Measurements from ENCODE around the gene GMCL1. TPM values are rescaled to one million over a fixed set of nuclear protein-coding genes. Genes with fewer than 3 reads are reported as not detected.

The GMCL1 gene
- total RNA-seq, 1 experiment from 2014 or later = 21.6 TPM

DNA sequence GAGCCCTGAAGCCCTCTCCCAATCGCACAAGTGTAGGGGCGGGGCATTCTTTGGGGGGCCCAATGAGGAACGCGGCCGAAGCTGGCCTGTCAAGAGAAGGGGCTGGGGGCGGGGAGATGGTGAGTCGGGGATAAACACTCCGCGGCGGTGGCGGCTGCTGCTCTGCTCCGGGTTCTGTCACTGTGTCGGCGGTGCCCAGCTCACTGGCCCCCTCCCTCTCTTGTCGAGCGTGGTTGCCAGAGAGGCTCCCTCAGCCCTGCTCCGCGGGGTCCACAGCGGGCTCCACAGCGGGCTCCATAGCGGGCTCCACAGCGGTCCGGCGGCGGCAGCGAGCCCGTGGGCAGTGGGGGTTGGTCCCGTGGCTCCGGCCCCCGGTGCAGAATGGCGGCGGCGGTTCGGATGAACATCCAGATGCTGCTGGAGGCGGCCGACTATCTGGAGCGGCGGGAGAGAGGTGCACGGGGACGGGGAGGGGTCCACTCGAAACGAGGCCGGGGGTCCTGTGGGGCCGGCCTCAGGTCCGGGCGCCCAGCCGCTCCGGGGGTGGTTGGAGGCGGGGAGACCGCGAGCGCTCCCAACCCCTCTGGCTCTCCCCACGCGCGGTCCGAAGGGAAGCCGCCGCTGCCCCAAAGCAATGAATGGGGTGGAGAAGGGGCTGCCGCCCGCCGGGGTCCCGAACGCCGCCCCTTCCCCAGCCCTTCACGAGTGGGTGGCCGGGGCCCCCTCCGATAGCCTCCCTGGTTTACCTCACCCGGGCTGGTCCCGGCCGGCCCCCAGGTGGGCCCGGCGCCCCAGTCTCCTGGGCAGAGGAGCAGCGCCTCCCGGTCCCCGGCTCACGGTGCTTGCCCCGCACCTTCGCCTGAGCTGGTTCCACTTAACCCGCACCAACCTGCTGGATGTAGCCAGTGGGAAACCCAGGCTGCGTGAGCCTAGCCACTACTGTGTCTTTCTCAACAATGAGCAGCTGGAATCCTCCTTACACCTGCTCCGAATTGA lies 85.8 kb downstream of the GMCL1 start, which contains the start of gene MXD1 (continued):
- TF ChIP-seq, protein P1, sequence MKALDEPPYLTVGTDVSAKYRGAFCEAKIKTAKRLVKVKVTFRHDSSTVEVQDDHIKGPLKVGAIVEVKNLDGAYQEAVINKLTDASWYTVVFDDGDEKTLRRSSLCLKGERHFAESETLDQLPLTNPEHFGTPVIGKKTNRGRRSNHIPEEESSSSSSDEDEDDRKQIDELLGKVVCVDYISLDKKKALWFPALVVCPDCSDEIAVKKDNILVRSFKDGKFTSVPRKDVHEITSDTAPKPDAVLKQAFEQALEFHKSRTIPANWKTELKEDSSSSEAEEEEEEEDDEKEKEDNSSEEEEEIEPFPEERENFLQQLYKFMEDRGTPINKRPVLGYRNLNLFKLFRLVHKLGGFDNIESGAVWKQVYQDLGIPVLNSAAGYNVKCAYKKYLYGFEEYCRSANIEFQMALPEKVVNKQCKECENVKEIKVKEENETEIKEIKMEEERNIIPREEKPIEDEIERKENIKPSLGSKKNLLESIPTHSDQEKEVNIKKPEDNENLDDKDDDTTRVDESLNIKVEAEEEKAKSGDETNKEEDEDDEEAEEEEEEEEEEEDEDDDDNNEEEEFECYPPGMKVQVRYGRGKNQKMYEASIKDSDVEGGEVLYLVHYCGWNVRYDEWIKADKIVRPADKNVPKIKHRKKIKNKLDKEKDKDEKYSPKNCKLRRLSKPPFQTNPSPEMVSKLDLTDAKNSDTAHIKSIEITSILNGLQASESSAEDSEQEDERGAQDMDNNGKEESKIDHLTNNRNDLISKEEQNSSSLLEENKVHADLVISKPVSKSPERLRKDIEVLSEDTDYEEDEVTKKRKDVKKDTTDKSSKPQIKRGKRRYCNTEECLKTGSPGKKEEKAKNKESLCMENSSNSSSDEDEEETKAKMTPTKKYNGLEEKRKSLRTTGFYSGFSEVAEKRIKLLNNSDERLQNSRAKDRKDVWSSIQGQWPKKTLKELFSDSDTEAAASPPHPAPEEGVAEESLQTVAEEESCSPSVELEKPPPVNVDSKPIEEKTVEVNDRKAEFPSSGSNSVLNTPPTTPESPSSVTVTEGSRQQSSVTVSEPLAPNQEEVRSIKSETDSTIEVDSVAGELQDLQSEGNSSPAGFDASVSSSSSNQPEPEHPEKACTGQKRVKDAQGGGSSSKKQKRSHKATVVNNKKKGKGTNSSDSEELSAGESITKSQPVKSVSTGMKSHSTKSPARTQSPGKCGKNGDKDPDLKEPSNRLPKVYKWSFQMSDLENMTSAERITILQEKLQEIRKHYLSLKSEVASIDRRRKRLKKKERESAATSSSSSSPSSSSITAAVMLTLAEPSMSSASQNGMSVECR (CRISPR knock-in tag; IDR thresholded peaks at IDR 0.05; ENCODE audit: borderline replicate concordance) = 0 out of 2 replicates have a peak, but pooled peaks have one; percentile 91
- no peak for TF ChIP-seq ZNF263 (CRISPR knock-in tag; IDR thresholded peaks at IDR 0.05; ENCODE audit: low read depth)
- TF ChIP-seq, protein P2, sequence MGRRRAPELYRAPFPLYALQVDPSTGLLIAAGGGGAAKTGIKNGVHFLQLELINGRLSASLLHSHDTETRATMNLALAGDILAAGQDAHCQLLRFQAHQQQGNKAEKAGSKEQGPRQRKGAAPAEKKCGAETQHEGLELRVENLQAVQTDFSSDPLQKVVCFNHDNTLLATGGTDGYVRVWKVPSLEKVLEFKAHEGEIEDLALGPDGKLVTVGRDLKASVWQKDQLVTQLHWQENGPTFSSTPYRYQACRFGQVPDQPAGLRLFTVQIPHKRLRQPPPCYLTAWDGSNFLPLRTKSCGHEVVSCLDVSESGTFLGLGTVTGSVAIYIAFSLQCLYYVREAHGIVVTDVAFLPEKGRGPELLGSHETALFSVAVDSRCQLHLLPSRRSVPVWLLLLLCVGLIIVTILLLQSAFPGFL (CRISPR knock-in tag; IDR thresholded peaks at IDR 0.05; ENCODE audit: borderline replicate concordance) = no peak
- no peak for TF ChIP-seq JUN (CRISPR knock-in tag; IDR thresholded peaks at IDR 0.05)
- TF ChIP-seq ATF1 (CRISPR knock-in tag; IDR thresholded peaks at IDR 0.05) = 0 out of 2 replicates have a peak, but pooled peaks have one; percentile 33

DNA sequence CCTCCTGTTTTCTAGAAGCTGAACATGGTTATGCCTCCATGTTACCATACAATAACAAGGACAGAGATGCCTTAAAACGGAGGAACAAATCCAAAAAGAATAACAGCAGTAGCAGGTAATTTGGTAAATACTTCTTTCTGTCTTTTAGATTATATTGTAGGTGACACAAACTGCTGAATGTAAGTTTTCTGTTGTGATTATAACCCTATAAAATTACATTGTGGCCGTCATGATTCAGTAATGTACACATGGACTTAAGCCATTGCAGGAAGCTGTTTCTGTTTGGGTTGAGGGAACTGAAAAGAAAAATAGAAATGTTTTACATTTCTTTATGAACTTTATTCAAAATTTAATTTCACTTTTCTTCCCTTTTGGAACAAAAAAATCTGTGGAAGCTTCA lies 86.6 kb downstream of the GMCL1 start:
- TF ChIP-seq, protein P3, sequence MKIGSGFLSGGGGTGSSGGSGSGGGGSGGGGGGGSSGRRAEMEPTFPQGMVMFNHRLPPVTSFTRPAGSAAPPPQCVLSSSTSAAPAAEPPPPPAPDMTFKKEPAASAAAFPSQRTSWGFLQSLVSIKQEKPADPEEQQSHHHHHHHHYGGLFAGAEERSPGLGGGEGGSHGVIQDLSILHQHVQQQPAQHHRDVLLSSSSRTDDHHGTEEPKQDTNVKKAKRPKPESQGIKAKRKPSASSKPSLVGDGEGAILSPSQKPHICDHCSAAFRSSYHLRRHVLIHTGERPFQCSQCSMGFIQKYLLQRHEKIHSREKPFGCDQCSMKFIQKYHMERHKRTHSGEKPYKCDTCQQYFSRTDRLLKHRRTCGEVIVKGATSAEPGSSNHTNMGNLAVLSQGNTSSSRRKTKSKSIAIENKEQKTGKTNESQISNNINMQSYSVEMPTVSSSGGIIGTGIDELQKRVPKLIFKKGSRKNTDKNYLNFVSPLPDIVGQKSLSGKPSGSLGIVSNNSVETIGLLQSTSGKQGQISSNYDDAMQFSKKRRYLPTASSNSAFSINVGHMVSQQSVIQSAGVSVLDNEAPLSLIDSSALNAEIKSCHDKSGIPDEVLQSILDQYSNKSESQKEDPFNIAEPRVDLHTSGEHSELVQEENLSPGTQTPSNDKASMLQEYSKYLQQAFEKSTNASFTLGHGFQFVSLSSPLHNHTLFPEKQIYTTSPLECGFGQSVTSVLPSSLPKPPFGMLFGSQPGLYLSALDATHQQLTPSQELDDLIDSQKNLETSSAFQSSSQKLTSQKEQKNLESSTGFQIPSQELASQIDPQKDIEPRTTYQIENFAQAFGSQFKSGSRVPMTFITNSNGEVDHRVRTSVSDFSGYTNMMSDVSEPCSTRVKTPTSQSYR (CRISPR knock-in tag; IDR thresholded peaks at IDR 0.05) = no peak
- TF ChIP-seq, protein P4, sequence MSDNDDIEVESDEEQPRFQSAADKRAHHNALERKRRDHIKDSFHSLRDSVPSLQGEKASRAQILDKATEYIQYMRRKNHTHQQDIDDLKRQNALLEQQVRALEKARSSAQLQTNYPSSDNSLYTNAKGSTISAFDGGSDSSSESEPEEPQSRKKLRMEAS (CRISPR knock-in tag; IDR thresholded peaks at IDR 0.05) = no peak
- TF ChIP-seq PRRX2 (CRISPR knock-in tag; IDR thresholded peaks at IDR 0.05) = no peak
- TF ChIP-seq FOXP1 (CRISPR knock-in tag; IDR thresholded peaks at IDR 0.05; ENCODE audit: borderline replicate concordance) = no peak
- TF ChIP-seq ZNF416 (CRISPR knock-in tag; IDR thresholded peaks at IDR 0.05) = no peak
- TF ChIP-seq, protein P5, sequence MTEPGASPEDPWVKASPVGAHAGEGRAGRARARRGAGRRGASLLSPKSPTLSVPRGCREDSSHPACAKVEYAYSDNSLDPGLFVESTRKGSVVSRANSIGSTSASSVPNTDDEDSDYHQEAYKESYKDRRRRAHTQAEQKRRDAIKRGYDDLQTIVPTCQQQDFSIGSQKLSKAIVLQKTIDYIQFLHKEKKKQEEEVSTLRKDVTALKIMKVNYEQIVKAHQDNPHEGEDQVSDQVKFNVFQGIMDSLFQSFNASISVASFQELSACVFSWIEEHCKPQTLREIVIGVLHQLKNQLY (CRISPR knock-in tag; IDR thresholded peaks at IDR 0.05) = no peak
- no peak for ATAC-seq
- ChIA-PET POLR2A (no interaction called here), CTCF (interaction anchor here (0.6 kb wide), 1 partner anchor 147 kb away, joined by 3 read pairs; no protein-coding TSS in a partner anchor)
- no peaks in the 10 kb centered on the region for H3K9me3 Mint-ChIP-seq
- H3K36me3 Mint-ChIP-seq = no peaks in the 10 kb centered on the region
- H3K27ac Mint-ChIP-seq = no peak overlapping the region
- H3K4me1 Mint-ChIP-seq = peaks cover 4% of the 10 kb centered on the region; the same call in 1 of the 2 replicates
- DNase-seq (ENCODE audit: low spot score) = no peak
- no peaks in the 10 kb centered on the region for H3K27me3 Mint-ChIP-seq (ENCODE audit: low read depth)
- H3K4me3 Mint-ChIP-seq = peak overlapping the region; percentile 61

DNA sequence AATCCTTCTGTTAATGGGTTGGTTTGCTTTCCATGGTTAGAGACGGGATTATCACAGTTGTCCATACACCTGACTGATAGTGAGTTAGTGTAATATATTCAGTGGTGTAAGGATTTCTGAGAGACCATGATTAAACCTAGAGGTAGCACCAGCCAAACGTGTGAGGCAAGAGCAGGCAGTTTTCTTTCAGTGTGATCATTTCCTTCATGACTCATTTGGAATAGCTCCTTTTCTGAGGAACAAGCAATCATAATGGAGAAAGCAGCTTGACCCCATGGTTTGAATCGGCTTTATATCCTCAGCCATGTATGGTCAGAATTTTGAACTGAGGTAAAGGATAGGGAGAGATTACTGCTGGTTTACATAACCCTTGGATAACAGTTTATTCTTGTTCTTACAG lies 88.4 kb downstream of the GMCL1 start:
- CTCF ChIA-PET = no interaction called here
- no peak for ATAC-seq
- no peaks in the 10 kb centered on the region for H3K27me3 Mint-ChIP-seq (ENCODE audit: low read depth)
- H3K27ac Mint-ChIP-seq = no peak overlapping the region
- no peaks in the 10 kb centered on the region for H3K9me3 Mint-ChIP-seq
- no peaks in the 10 kb centered on the region for H3K36me3 Mint-ChIP-seq
- H3K4me3 Mint-ChIP-seq = no peak overlapping the region
- POLR2A ChIA-PET = no interaction called here
- H3K4me1 Mint-ChIP-seq = peaks cover 4% of the 10 kb centered on the region; the same call in 1 of the 2 replicates
- DNase-seq (ENCODE audit: low spot score) = no peak
- TF ChIP-seq TP53 (CRISPR knock-in tag; IDR thresholded peaks at IDR 0.05) (no peak), ETV6 (CRISPR knock-in tag; IDR thresholded peaks at IDR 0.05) (no peak), GRHL2 (CRISPR knock-in tag; IDR thresholded peaks at IDR 0.05; ENCODE audit: insufficient replicate concordance, severe bottlenecking) (no peak)
- TF ChIP-seq, protein P6, sequence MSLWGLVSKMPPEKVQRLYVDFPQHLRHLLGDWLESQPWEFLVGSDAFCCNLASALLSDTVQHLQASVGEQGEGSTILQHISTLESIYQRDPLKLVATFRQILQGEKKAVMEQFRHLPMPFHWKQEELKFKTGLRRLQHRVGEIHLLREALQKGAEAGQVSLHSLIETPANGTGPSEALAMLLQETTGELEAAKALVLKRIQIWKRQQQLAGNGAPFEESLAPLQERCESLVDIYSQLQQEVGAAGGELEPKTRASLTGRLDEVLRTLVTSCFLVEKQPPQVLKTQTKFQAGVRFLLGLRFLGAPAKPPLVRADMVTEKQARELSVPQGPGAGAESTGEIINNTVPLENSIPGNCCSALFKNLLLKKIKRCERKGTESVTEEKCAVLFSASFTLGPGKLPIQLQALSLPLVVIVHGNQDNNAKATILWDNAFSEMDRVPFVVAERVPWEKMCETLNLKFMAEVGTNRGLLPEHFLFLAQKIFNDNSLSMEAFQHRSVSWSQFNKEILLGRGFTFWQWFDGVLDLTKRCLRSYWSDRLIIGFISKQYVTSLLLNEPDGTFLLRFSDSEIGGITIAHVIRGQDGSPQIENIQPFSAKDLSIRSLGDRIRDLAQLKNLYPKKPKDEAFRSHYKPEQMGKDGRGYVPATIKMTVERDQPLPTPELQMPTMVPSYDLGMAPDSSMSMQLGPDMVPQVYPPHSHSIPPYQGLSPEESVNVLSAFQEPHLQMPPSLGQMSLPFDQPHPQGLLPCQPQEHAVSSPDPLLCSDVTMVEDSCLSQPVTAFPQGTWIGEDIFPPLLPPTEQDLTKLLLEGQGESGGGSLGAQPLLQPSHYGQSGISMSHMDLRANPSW (CRISPR knock-in tag; conservative IDR thresholded peaks at IDR 0.05; ENCODE audit: low read depth) = no peak
- TF ChIP-seq, protein P7, sequence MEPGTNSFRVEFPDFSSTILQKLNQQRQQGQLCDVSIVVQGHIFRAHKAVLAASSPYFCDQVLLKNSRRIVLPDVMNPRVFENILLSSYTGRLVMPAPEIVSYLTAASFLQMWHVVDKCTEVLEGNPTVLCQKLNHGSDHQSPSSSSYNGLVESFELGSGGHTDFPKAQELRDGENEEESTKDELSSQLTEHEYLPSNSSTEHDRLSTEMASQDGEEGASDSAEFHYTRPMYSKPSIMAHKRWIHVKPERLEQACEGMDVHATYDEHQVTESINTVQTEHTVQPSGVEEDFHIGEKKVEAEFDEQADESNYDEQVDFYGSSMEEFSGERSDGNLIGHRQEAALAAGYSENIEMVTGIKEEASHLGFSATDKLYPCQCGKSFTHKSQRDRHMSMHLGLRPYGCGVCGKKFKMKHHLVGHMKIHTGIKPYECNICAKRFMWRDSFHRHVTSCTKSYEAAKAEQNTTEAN (CRISPR knock-in tag; IDR thresholded peaks at IDR 0.05) = no peak
